Measurements from ENCODE around the gene POLG2.

Gene POLG2

GRCh38 chr17:64484380-64484779 is 12.5 kb downstream of the POLG2 start:
- Histone ChIP-seq H3K27me3 (ENCODE audit: insufficient read depth, poor library complexity, severe bottlenecking) (no peaks in the 10 kb centered on the region), H3K4me1 (ENCODE audit: insufficient read depth, poor library complexity, severe bottlenecking) (no peaks in the 10 kb centered on the region), H3K27ac (ENCODE audit: poor library complexity, severe bottlenecking) (no peak overlapping the region), H3K9me3 (ENCODE audit: severe bottlenecking) (no peaks in the 10 kb centered on the region), H3K36me3 (ENCODE audit: low read depth) (peaks cover 91% of the 10 kb centered on the region), H3K4me3 (ENCODE audit: severe bottlenecking) (no peak overlapping the region)
- ATAC-seq (ENCODE audit: low read depth) (no peak), DNase-seq (ENCODE audit: low spot score) (no peak)
- TF ChIP-seq, protein P1, sequence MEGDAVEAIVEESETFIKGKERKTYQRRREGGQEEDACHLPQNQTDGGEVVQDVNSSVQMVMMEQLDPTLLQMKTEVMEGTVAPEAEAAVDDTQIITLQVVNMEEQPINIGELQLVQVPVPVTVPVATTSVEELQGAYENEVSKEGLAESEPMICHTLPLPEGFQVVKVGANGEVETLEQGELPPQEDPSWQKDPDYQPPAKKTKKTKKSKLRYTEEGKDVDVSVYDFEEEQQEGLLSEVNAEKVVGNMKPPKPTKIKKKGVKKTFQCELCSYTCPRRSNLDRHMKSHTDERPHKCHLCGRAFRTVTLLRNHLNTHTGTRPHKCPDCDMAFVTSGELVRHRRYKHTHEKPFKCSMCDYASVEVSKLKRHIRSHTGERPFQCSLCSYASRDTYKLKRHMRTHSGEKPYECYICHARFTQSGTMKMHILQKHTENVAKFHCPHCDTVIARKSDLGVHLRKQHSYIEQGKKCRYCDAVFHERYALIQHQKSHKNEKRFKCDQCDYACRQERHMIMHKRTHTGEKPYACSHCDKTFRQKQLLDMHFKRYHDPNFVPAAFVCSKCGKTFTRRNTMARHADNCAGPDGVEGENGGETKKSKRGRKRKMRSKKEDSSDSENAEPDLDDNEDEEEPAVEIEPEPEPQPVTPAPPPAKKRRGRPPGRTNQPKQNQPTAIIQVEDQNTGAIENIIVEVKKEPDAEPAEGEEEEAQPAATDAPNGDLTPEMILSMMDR (IDR thresholded peaks at IDR 0.05; ENCODE audit: poor library complexity, severe bottlenecking): no peak

GRCh38 chr17:64480951-64481350 is 15.9 kb downstream of the POLG2 start:
- no peak for ATAC-seq (ENCODE audit: low read depth)
- Histone ChIP-seq H3K27me3 (ENCODE audit: insufficient read depth, poor library complexity, severe bottlenecking) (no peaks in the 10 kb centered on the region), H3K36me3 (ENCODE audit: low read depth) (peaks cover 84% of the 10 kb centered on the region), H3K4me1 (ENCODE audit: insufficient read depth, poor library complexity, severe bottlenecking) (no peaks in the 10 kb centered on the region), H3K9me3 (ENCODE audit: severe bottlenecking) (no peaks in the 10 kb centered on the region), H3K4me3 (ENCODE audit: severe bottlenecking) (no peak overlapping the region), H3K27ac (ENCODE audit: poor library complexity, severe bottlenecking) (no peak overlapping the region)
- no peak for DNase-seq (ENCODE audit: low spot score)
- TF ChIP-seq, protein P1 (IDR thresholded peaks at IDR 0.05; ENCODE audit: poor library complexity, severe bottlenecking): no peak

DNA sequence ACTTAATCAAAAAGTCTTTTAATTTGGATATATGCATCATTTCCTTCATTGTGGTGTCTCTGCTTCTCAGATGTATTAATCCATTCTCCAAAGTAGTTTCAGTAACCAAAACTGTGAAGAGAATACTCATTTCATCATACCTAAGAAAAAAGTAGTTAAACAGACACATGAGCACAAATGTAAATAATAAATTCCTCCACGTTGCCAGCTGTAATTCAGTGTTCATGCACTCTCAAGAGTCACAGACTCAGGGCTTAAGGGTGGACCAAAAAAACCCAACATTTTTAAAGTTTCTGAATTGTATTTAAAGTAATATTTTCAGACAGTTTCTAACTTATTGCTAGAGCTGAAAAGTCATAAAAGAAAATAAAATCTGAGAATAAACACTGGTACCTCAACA is 19.0 kb downstream of the POLG2 start:
- Histone ChIP-seq H3K9me3 (ENCODE audit: severe bottlenecking) (no peaks in the 10 kb centered on the region), H3K36me3 (ENCODE audit: low read depth) (peaks cover 58% of the 10 kb centered on the region), H3K27me3 (ENCODE audit: insufficient read depth, poor library complexity, severe bottlenecking) (no peaks in the 10 kb centered on the region), H3K4me3 (ENCODE audit: severe bottlenecking) (no peak overlapping the region), H3K4me1 (ENCODE audit: insufficient read depth, poor library complexity, severe bottlenecking) (no peaks in the 10 kb centered on the region), H3K27ac (ENCODE audit: poor library complexity, severe bottlenecking) (no peak overlapping the region)
- ATAC-seq (ENCODE audit: low read depth) (no peak), DNase-seq (ENCODE audit: low spot score) (no peak)
- TF ChIP-seq, protein P1 (IDR thresholded peaks at IDR 0.05; ENCODE audit: poor library complexity, severe bottlenecking): no peak

GRCh38 chr17:64472564-64472963 is 24.3 kb downstream of the POLG2 start:
- Histone ChIP-seq H3K4me3 (ENCODE audit: severe bottlenecking) (no peak overlapping the region), H3K36me3 (ENCODE audit: low read depth) (peaks cover 8% of the 10 kb centered on the region), H3K9me3 (ENCODE audit: severe bottlenecking) (no peaks in the 10 kb centered on the region), H3K27ac (ENCODE audit: poor library complexity, severe bottlenecking) (no peak overlapping the region), H3K27me3 (ENCODE audit: insufficient read depth, poor library complexity, severe bottlenecking) (no peaks in the 10 kb centered on the region), H3K4me1 (ENCODE audit: insufficient read depth, poor library complexity, severe bottlenecking) (no peaks in the 10 kb centered on the region)
- TF ChIP-seq, protein P1 (IDR thresholded peaks at IDR 0.05; ENCODE audit: poor library complexity, severe bottlenecking): no peak
- DNase-seq (ENCODE audit: low spot score) (no peak), ATAC-seq (ENCODE audit: low read depth) (peak; percentile 44; the same call in 1 of the 3 replicates)

DNA sequence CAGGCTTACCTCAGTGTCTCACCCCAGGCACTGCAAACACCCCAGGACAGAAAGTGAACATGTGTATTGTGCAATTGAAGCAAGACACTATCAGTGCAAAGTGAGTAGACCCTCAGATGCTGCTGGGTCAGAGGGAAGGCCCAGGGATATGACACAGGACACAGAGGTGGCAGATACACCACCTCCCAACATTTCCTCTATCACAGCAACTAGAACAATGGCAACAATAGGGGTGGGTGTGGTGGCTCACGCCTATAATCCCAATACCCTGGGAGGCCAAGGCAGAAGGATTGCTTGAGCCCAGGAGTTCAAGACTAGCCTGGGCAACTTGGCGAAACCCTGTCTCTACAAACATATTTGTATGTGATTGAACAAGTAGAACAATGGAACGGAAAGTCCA is 25.4 kb downstream of the POLG2 start:
- no peaks in the 10 kb centered on the region for H3K27me3 ChIP-seq (ENCODE audit: insufficient read depth, poor library complexity, severe bottlenecking)
- no peak overlapping the region for H3K4me3 ChIP-seq (ENCODE audit: severe bottlenecking)
- TF ChIP-seq, protein P1 (IDR thresholded peaks at IDR 0.05; ENCODE audit: poor library complexity, severe bottlenecking): no peak
- H3K27ac ChIP-seq (ENCODE audit: poor library complexity, severe bottlenecking): no peak overlapping the region
- ATAC-seq (ENCODE audit: low read depth) (no peak), DNase-seq (ENCODE audit: low spot score) (no peak)
- H3K9me3 ChIP-seq (ENCODE audit: severe bottlenecking): no peaks in the 10 kb centered on the region
- no peaks in the 10 kb centered on the region for H3K36me3 ChIP-seq (ENCODE audit: low read depth)
- no peaks in the 10 kb centered on the region for H3K4me1 ChIP-seq (ENCODE audit: insufficient read depth, poor library complexity, severe bottlenecking)
